SH-SY5Y (cell line): ENCODE measurements around the gene SLX4.

Source experiments
- GATA2 ChIP-seq: IDR thresholded peaks from 2 replicates; pipeline ENCODE4 v1.6.1; 2011; ENCODE audit warnings: mild to moderate bottlenecking, low read depth, low read length
- GATA3 ChIP-seq: IDR thresholded peaks from 2 replicates; pipeline ENCODE4 v1.6.1; 2011; ENCODE audit warnings: low read depth, mild to moderate bottlenecking, low read length, moderate library complexity

The SLX4 gene

GRCh38 chr16:3623642-3624041 lies 12.2 kb upstream of the SLX4 start:
- TF ChIP-seq GATA2 = no peak
- TF ChIP-seq GATA3 = no peak

GRCh38 chr16:3618769-3619141 lies 7.3 kb upstream of the SLX4 start:
- no peak for TF ChIP-seq GATA3
- TF ChIP-seq GATA2 = no peak

- TF ChIP-seq GATA3 (no peak), GATA2 (no peak)
These were observed 1.4 kb upstream of the SLX4 start for GRCh38 chr16:3612510-3613466.

- TF ChIP-seq GATA2 (no peak), GATA3 (no peak)
These were observed 684 bp downstream of the SLX4 start for GRCh38 chr16:3610698-3611145.

- TF ChIP-seq GATA3 (no peak), GATA2 (no peak)
These were observed 1.3 kb downstream of the SLX4 start for GRCh38 chr16:3609895-3610697.

GRCh38 chr16:3608069-3608468 lies 3.3 kb downstream of the SLX4 start:
- TF ChIP-seq GATA2 = no peak
- no peak for TF ChIP-seq GATA3

- TF ChIP-seq GATA3 = no peak
These were observed 3.8 kb downstream of the SLX4 start for GRCh38 chr16:3607634-3608033.

GRCh38 chr16:3607161-3607560 lies 4.2 kb downstream of the SLX4 start:
- no peak for TF ChIP-seq GATA2
- TF ChIP-seq GATA3 = no peak

GRCh38 chr16:3606441-3606840 lies 5.0 kb downstream of the SLX4 start:
- no peak for TF ChIP-seq GATA2
- no peak for TF ChIP-seq GATA3

GRCh38 chr16:3602320-3602653 lies 9.1 kb downstream of the SLX4 start:
- TF ChIP-seq GATA2 (no peak), GATA3 (no peak)

- TF ChIP-seq GATA3 (no peak), GATA2 (no peak)
These were observed 9.6 kb downstream of the SLX4 start for GRCh38 chr16:3601614-3602319.

GRCh38 chr16:3599922-3600321 lies 11.5 kb downstream of the SLX4 start:
- no peak for TF ChIP-seq GATA3
- no peak for TF ChIP-seq GATA2

GRCh38 chr16:3599121-3599520 lies 12.3 kb downstream of the SLX4 start:
- TF ChIP-seq GATA2 (no peak), GATA3 (no peak)

GRCh38 chr16:3598236-3598635 lies 13.2 kb downstream of the SLX4 start:
- TF ChIP-seq GATA2 = no peak
- TF ChIP-seq GATA3 = no peak

- TF ChIP-seq GATA2 = no peak
- no peak for TF ChIP-seq GATA3
These were observed 13.7 kb downstream of the SLX4 start for GRCh38 chr16:3597676-3598075.
